CD14-positive monocyte (primary cell): ENCODE results near the gene LRRC1. TPM values are rescaled to one million over a fixed set of nuclear protein-coding genes. Genes with fewer than 3 reads are reported as not detected.

Experiments used
- DNase-seq, 3 donors: peaks; one replicate each; pipeline ENCODE4 v3.0.0-alpha.2; 2011 to 2022
- H2AFZ ChIP-seq: 2 replicates; pipeline ENCODE4 v1.6.0; 2012; ENCODE audit warnings: mild to moderate bottlenecking, low read depth, low read length, inconsistent platforms; ENCODE audit not compliant: insufficient read depth, poor library complexity, severe bottlenecking
- H3K27ac ChIP-seq, 2 donors: 1 replicate in 1 of 2; 2 replicates in 1 of 2; pipeline ENCODE4 v1.5.1; 2012 to 2013; ENCODE audit warnings: low read length in 2 of 2, control low read depth in 1 of 2, inconsistent platforms in 1 of 2, low read depth in 1 of 2, mild to moderate bottlenecking in 1 of 2
- H3K27me3 ChIP-seq, 2 donors: one replicate each; pipeline versions ENCODE4 v1.6.0 to v1.6.1; 2011 to 2013; ENCODE audit warnings: low read length in 2 of 2; ENCODE audit not compliant: control insufficient read depth in 2 of 2, insufficient read depth in 2 of 2
- H3K36me3 ChIP-seq, 2 donors: replicated peaks in 1 of 2; 1 replicate in 1 of 2; 2 replicates in 1 of 2; pipeline versions ENCODE4 v1.5.1 to v1.6.1; 2012 to 2013; ENCODE audit warnings: low read length in 2 of 2, control low read depth in 1 of 2, inconsistent platforms in 1 of 2, mild to moderate bottlenecking in 1 of 2; ENCODE audit not compliant: insufficient read depth in 2 of 2, control insufficient read depth in 1 of 2
- H3K4me1 ChIP-seq, 2 donors: 1 replicate in 1 of 2; 2 replicates in 1 of 2; pipeline versions ENCODE4 v1.5.1 to v1.6.1; 2012 to 2013; ENCODE audit warnings: low read length in 2 of 2, control low read depth in 1 of 2, inconsistent platforms in 1 of 2, mild to moderate bottlenecking in 1 of 2, moderate library complexity in 1 of 2; ENCODE audit not compliant: insufficient read depth in 2 of 2, control insufficient read depth in 1 of 2
- H3K4me2 ChIP-seq: replicated peaks from 2 replicates; pipeline ENCODE3; 2012; ENCODE audit warnings: low read length, moderate library complexity, mild to moderate bottlenecking; ENCODE audit not compliant: poor library complexity, severe bottlenecking; ENCODE audit errors: extremely low read depth
- H3K4me3 ChIP-seq, 3 experiments: fragments of 200-600 bp in 1 of 3; sonication (generic) in 1 of 3; replicated peaks in 1 of 3; 1 replicate in 2 of 3; 2 replicates in 1 of 3; pipeline ENCODE4 v1.5.1; 2011 to 2013; ENCODE audit warnings: low read length in 3 of 3, mild to moderate bottlenecking in 3 of 3, control low read depth in 2 of 3, low read depth in 2 of 3, inconsistent platforms in 1 of 3, moderate library complexity in 1 of 3
- H3K79me2 ChIP-seq: 2 replicates; pipeline ENCODE4 v1.6.0; 2012; ENCODE audit warnings: mild to moderate bottlenecking, control low read depth, inconsistent platforms, low read length, moderate library complexity; ENCODE audit not compliant: insufficient read depth
- H3K9ac ChIP-seq: 2 replicates; pipeline ENCODE4 v1.6.0; 2017; ENCODE audit warnings: low read length, mild to moderate bottlenecking; ENCODE audit not compliant: insufficient read depth, poor library complexity, severe bottlenecking
- H3K9me3 ChIP-seq, 2 donors: replicated peaks in 1 of 2; 1 replicate in 1 of 2; 2 replicates in 1 of 2; pipeline versions ENCODE4 v1.5.1 to v1.6.1; 2012 to 2013; ENCODE audit warnings: low read length in 2 of 2, control low read depth in 1 of 2; ENCODE audit not compliant: control insufficient read depth in 1 of 2, insufficient read depth in 1 of 2
- H4K20me1 ChIP-seq: 2 replicates; pipeline ENCODE4 v1.6.0; 2012; ENCODE audit warnings: mild to moderate bottlenecking, low read length, control low read depth, moderate library complexity; ENCODE audit not compliant: insufficient read depth
- H3K27ac Mint-ChIP-seq, 7 donors: one replicate each; pipeline ENCODE4 v1.8.0; 2020; ENCODE audit warnings: mild to moderate bottlenecking in 7 of 7, mixed read lengths in 7 of 7, moderate library complexity in 6 of 7, inconsistent platforms in 2 of 7
- H3K27me3 Mint-ChIP-seq, 3 donors: one replicate each; pipeline ENCODE4 v1.8.0; 2021 to 2022; ENCODE audit warnings: low read depth in 3 of 3, mild to moderate bottlenecking in 3 of 3, mixed read lengths in 3 of 3, moderate library complexity in 3 of 3, inconsistent platforms in 1 of 3
- H3K36me3 Mint-ChIP-seq, 2 donors: one replicate each; pipeline ENCODE4 v1.8.0; 2020; ENCODE audit warnings: mixed read lengths in 2 of 2, inconsistent platforms in 1 of 2, mild to moderate bottlenecking in 1 of 2
- H3K4me1 Mint-ChIP-seq: one replicate; pipeline ENCODE4 v1.8.0; 2020; ENCODE audit warnings: mild to moderate bottlenecking, mixed read lengths
- H3K4me3 Mint-ChIP-seq, 2 donors: one replicate each; pipeline ENCODE4 v1.8.0; 2020; ENCODE audit warnings: mild to moderate bottlenecking in 2 of 2, mixed read lengths in 2 of 2, moderate library complexity in 1 of 2
- H3K9me3 Mint-ChIP-seq, 7 donors: one replicate each; pipeline ENCODE4 v1.8.0; 2020 to 2022; ENCODE audit warnings: mixed read lengths in 7 of 7, mild to moderate bottlenecking in 6 of 7, moderate library complexity in 6 of 7, inconsistent platforms in 2 of 7
- CTCF ChIP-seq: fragments of 200-600 bp; IDR thresholded peaks from one replicate; pipeline ENCODE4 v1.8.0; 2022; ENCODE audit warnings: antibody characterized with exemption, mild to moderate bottlenecking
- WGBS: methylation state at CpG from one replicate; pipeline ENCODE4 v1.1.5; 2013; ENCODE audit warnings: missing lambda C conversion rate; ENCODE audit not compliant: insufficient coverage; 5-methylcytosine and 5-hydroxymethylcytosine counted together
- intact Hi-C, 2 donors: fragments of 100-400 bp; cut with micrococcal nuclease; formaldehyde crosslinking; loops; one replicate each; pipeline versions ENCODE4 v1.15.0 to v1.15.1; 2023
- polyA plus RNA-seq, 3 donors: library from polyadenylated mRNA; depleted of rRNA in 1 of 3; unstranded in 2 of 3; stranded (reverse) in 1 of 3; fragments of 300-500 nt in 2 of 3; fragments of >200 nt in 1 of 3; fragmentation: Illumina TruSeq in 2 of 3; gene quantifications; 1 replicate in 2 of 3; 2 replicates in 1 of 3; pipeline ENCODE4 v1.2.3, GENCODE V29; 2012 to 2021

The LRRC1 gene
- polyA plus RNA-seq, 3 donors, result 0.18 to 1.6 (median 0.92) TPM

DNA sequence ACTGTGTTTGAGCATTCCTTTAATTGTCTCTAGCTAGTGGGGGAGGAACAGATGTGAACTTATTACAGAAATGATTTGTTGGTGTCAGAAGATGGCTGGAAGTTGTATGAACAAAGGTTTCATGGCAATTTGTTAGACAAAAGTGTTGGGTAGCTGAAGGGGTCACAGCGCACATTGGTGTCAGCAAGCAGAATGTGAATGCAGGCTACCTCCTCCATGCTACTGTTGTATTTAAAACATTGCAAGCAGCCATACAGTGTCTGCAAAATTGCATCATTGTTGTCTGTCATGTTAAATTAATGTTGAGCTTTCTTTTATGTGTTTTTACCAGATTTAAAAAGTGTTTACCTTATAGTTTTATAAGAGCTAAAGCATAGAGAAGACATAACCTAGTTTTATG is 6.2 kb downstream of the LRRC1 start:
- H3K4me2 ChIP-seq, result no peak overlapping the region
- no CpG with 5 or more reads among the region's 1 CpG for WGBS
- DNase-seq, result no peak
- no peak overlapping the region for H3K4me3 Mint-ChIP-seq
- no peak for TF ChIP-seq CTCF
- peaks cover 9 to 11% (median 10%) of the 10 kb centered on the region in 3 donors for H3K27me3 Mint-ChIP-seq
- no peaks in the 10 kb centered on the region for H4K20me1 ChIP-seq
- peaks cover 0 to 2% (median 0%) of the 10 kb centered on the region in 7 donors for H3K9me3 Mint-ChIP-seq
- no peak overlapping the region for H3K9ac ChIP-seq
- peaks cover 3 to 8% of the 10 kb centered on the region in 2 donors for H3K36me3 Mint-ChIP-seq
- H3K4me1 ChIP-seq, result peaks cover 3% of the 10 kb centered on the region in 2 donors
- no peak overlapping the region for H3K27ac Mint-ChIP-seq
- H3K9me3 ChIP-seq, result no peaks in the 10 kb centered on the region
- peaks cover 6% of the 10 kb centered on the region in 2 donors for H3K27me3 ChIP-seq
- no peak overlapping the region for H3K4me3 ChIP-seq
- no peaks in the 10 kb centered on the region for H3K79me2 ChIP-seq
- peaks cover 12% of the 10 kb centered on the region for H3K4me1 Mint-ChIP-seq
- H2AFZ ChIP-seq, result no peak overlapping the region
- no peak overlapping the region for H3K27ac ChIP-seq
- no peaks in the 10 kb centered on the region for H3K36me3 ChIP-seq
- intact Hi-C loops, result no loop called here

GRCh38 chr6:53802582-53802981 is 7.8 kb downstream of the LRRC1 start:
- H4K20me1 ChIP-seq, result no peaks in the 10 kb centered on the region
- H3K27ac ChIP-seq, result no peak overlapping the region
- no peak overlapping the region for H2AFZ ChIP-seq
- Mint-ChIP-seq H3K4me1 (peaks cover 4% of the 10 kb centered on the region), H3K9me3 (peaks cover 0 to 3% (median 1%) of the 10 kb centered on the region in 7 donors), H3K4me3 (no peak overlapping the region), H3K27me3 (peaks cover 0 to 2% (median 0%) of the 10 kb centered on the region in 3 donors), H3K36me3 (no peaks in the 10 kb centered on the region), H3K27ac (no peak overlapping the region)
- H3K4me1 ChIP-seq, result no peaks in the 10 kb centered on the region
- no peaks in the 10 kb centered on the region for H3K36me3 ChIP-seq
- no peak overlapping the region for H3K9ac ChIP-seq
- no peaks in the 10 kb centered on the region for H3K79me2 ChIP-seq
- H3K9me3 ChIP-seq, result no peaks in the 10 kb centered on the region
- no peak for DNase-seq
- H3K4me2 ChIP-seq, result no peak overlapping the region
- intact Hi-C loops, result no loop called here
- no peak overlapping the region for H3K4me3 ChIP-seq
- TF ChIP-seq CTCF, result no peak
- H3K27me3 ChIP-seq, result no peaks in the 10 kb centered on the region
